Prostate gland (tissue), 2 donors: ENCODE data around the gene MTG1. TPM values are rescaled to one million over a fixed set of nuclear protein-coding genes. Genes with fewer than 3 reads are reported as not detected.
"Not testable (repeated sequence)": the region's sequence is repeated elsewhere in the genome, so short reads cannot be mapped to it uniquely, and the experiment has no call there.

Source experiments
- DNase-seq: peaks from one replicate; pipeline ENCODE4 v3.0.0-alpha.2; 2019; ENCODE audit warnings: low spot score
- H3K27ac ChIP-seq, 2 donors: fragments of 200-600 bp; sonication (generic); 2 replicates each; pipeline ENCODE4 v1.5.1; 2017 to 2019
- H3K27me3 ChIP-seq: fragments of 200-600 bp; sonication (generic); replicated peaks from 2 replicates; pipeline ENCODE4 v1.5.1; 2019; ENCODE audit not compliant: insufficient read depth
- H3K36me3 ChIP-seq, 2 donors: fragments of 200-600 bp; sonication (generic); 1 replicate in 1 of 2; 2 replicates in 1 of 2; pipeline versions ENCODE4 v1.5.1 to v1.8.1; 2017 to 2019
- H3K4me1 ChIP-seq: fragments of 200-600 bp; sonication (generic); replicated peaks from 2 replicates; pipeline ENCODE4 v1.5.1; 2019
- H3K4me3 ChIP-seq, 2 donors: fragments of 200-600 bp; sonication (generic); 2 replicates each; pipeline ENCODE4 v1.5.1; 2017 to 2019
- H3K9me3 ChIP-seq: fragments of 200-600 bp; sonication (generic); 2 replicates; pipeline ENCODE4 v1.5.1; 2017
- POLR2A ChIP-seq: fragments of 450-650 bp; IDR thresholded peaks from one replicate; pipeline ENCODE4 v1.6.1; 2016; ENCODE audit warnings: antibody characterized with exemption, mild to moderate bottlenecking
- POLR2AphosphoS5 ChIP-seq: sonication (generic); formaldehyde crosslinking; IDR thresholded peaks from one replicate; pipeline ENCODE4 v1.6.1; 2017; ENCODE audit warnings: antibody characterized with exemption
- WGBS: methylation state at CpG from one replicate; pipeline ENCODE4 v1.1.5; 2018; 5-methylcytosine and 5-hydroxymethylcytosine counted together
- intact Hi-C: fragments of 100-400 bp; cut with DNase I; formaldehyde crosslinking; loops from one replicate; pipeline ENCODE4 v1.14.2; 2022
- total RNA-seq, 2 donors: library from RNA; depleted of rRNA; stranded (reverse); fragments of >200 nt; gene quantifications; one replicate each; pipeline ENCODE4 v1.1.0, GENCODE V29; 2016
- TF ChIP-seq, protein P1 (sequence below), 4 experiments: fragments of 200-600 bp in 2 of 4; fragments of 450-650 bp in 2 of 4; sonication (generic) in 2 of 4; IDR thresholded peaks; 1 replicate in 3 of 4; 2 replicates in 1 of 4; pipeline ENCODE4 v1.5.1; 2016 to 2019; ENCODE audit warnings: antibody characterized with exemption in 4 of 4, mild to moderate bottlenecking in 2 of 4, moderate library complexity in 2 of 4

Gene MTG1
- total RNA-seq, 2 donors from 2014 or later, result 26.8 to 67.4 TPM

DNA sequence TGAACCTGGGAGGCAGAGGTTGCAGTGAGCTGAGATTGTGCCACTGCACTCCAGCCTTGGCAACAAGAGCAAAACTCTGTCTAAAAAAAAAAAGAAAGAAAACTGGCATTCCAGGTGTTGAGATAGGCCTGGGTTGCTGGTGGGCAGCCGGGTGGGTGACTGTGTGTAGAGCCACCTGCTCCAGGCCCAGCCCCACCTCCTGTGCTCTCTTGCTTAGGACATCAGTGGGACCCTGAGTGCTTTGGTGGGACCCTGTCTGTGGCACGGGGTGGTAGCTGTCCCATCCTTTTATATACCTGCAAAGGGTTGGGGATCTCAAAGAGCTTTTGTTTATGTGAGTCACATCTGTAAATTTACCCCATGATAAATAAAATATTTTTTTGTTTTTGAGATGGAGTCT lies 8.7 kb upstream of the MTG1 start:
- Histone ChIP-seq H3K9me3 (no peaks in the 10 kb centered on the region), H3K4me1 (no peaks in the 10 kb centered on the region), H3K36me3 (no peaks in the 10 kb centered on the region), H3K27me3 (no peaks in the 10 kb centered on the region), H3K4me3 (no peak overlapping the region), H3K27ac (no peak overlapping the region)
- 93% methylated on average over 2 of the region's 2 CpGs for WGBS
- intact Hi-C loops, result no loop called here
- TF ChIP-seq POLR2A (no peak), POLR2AphosphoS5 (no peak)
- TF ChIP-seq, protein P1, sequence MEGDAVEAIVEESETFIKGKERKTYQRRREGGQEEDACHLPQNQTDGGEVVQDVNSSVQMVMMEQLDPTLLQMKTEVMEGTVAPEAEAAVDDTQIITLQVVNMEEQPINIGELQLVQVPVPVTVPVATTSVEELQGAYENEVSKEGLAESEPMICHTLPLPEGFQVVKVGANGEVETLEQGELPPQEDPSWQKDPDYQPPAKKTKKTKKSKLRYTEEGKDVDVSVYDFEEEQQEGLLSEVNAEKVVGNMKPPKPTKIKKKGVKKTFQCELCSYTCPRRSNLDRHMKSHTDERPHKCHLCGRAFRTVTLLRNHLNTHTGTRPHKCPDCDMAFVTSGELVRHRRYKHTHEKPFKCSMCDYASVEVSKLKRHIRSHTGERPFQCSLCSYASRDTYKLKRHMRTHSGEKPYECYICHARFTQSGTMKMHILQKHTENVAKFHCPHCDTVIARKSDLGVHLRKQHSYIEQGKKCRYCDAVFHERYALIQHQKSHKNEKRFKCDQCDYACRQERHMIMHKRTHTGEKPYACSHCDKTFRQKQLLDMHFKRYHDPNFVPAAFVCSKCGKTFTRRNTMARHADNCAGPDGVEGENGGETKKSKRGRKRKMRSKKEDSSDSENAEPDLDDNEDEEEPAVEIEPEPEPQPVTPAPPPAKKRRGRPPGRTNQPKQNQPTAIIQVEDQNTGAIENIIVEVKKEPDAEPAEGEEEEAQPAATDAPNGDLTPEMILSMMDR (IDR thresholded peaks at IDR 0.05), result no peak
- no peak for DNase-seq

DNA sequence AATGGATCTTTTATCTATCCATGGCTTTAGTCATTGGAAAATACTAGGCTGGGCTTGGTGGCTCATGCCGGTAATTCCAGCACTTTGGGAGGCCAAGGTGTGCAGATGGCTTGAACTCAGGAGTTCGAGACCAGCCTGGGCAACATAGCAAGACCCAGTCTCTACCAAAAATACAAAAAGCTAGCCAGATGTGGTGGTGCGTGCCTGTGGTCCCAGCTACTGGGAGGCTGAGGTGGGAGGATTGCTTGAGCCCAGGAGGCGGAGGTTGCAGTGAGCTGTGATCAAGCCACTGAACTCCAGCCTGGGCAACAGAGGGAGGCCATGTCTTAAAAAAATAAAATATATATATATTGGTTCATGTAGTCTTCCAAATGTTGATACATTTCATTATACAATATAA lies 7.0 kb upstream of the MTG1 start:
- H3K4me3 ChIP-seq, H3K27me3 ChIP-seq, H3K4me1 ChIP-seq, H3K9me3 ChIP-seq, intact Hi-C loops, DNase-seq, H3K27ac ChIP-seq, H3K36me3 ChIP-seq: not testable (repeated sequence)
- WGBS, result 96% methylated on average over 4 of the region's 4 CpGs

DNA sequence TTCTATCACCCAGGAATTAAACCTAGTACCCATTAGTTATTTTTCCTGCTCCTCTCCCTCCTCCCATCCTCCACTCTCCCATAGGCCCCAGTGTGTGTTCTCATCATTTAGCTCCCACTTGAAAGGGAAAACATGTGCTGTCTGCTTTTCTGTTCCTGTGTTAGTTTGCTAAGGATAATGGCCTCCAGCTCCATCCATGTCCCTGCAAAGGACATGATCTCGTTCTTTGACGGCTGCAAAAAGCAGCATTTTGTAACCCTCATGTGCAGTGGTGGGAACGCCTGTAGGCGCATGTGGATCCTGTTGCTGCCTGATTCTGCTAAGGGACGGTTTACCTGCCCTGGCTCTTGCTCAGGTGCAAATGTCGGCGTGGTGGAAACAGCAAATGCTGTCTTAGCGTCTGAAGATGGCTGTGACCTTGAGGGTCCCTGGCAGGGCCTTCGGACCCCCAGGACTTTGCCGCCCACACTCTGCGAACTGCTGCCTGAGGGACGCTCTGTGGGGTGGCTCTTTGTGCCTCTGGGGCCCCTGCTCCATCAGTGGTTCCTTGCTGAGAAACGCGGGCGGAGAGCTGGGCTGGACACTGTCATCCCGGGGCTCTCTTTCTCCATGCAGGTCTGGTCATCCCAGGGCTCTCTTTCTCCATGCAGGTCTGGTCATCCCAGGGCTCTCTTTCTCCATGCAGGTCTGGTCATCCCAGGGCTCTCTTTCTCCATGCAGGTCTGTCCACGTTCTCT lies 5.6 kb upstream of the MTG1 start:
- no peaks in the 10 kb centered on the region for H3K4me1 ChIP-seq
- intact Hi-C loops, result no loop called here
- 88% methylated on average over 16 of the region's 17 CpGs for WGBS
- H3K36me3 ChIP-seq, result no peaks in the 10 kb centered on the region
- H3K4me3 ChIP-seq, result no peak overlapping the region
- no peak overlapping the region for H3K27ac ChIP-seq
- no peaks in the 10 kb centered on the region for H3K27me3 ChIP-seq
- no peaks in the 10 kb centered on the region for H3K9me3 ChIP-seq
- no peak for DNase-seq
- TF ChIP-seq, protein P1 (IDR thresholded peaks at IDR 0.05), result no peak
- TF ChIP-seq POLR2A (no peak), POLR2AphosphoS5 (no peak)

DNA sequence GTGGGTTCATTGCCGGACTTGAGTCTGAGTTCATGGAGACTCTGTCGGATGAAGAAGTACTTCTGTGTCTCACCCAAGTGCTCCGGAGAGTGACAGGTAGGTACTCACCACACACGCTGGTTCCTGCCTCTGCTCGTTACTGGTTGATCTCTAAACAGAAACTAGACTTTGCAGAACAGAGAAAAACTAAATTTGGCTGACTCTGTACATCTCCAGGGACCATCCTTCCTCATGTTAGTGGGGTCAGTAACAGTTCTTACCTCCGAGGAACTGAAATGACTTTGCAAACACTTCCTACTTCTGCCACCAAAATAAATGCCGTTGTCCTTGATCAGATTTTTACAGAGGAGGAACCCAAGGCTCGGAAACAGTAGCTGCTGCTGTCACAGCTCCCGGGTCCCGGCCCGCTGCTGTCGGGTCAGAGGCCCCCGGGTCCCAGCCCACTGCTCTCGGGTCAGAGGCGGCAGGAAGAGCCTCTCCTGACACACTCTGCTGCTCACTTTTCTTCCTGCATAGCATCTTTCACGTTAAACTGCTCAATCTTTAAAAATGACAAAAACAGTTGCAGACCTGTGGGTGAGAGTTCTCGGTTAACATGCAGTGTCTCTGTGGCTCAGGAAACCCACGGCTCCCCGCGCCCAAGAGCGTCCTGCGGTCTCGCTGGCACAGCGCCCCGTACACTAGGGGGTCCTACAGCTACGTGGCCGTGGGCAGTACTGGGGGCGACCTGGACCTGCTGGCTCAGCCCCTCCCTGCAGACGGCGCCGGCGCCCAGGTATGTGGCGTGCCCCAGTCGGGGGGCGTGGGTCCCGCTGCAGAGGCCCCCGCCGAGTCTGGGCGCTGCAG lies 4.8 kb upstream of the MTG1 start:
- Histone ChIP-seq H3K4me3 (no peak overlapping the region), H3K4me1 (no peaks in the 10 kb centered on the region), H3K27ac (no peak overlapping the region), H3K27me3 (no peaks in the 10 kb centered on the region), H3K9me3 (no peaks in the 10 kb centered on the region), H3K36me3 (no peaks in the 10 kb centered on the region)
- 87% methylated on average over 38 of the region's 39 CpGs for whole genome bisulfite sequencing
- DNase-seq, result no peak
- intact Hi-C loops, result no loop called here
- TF ChIP-seq POLR2AphosphoS5, result no peak
- no peak for TF ChIP-seq POLR2A
- TF ChIP-seq, protein P1 (IDR thresholded peaks at IDR 0.05), result no peak

DNA sequence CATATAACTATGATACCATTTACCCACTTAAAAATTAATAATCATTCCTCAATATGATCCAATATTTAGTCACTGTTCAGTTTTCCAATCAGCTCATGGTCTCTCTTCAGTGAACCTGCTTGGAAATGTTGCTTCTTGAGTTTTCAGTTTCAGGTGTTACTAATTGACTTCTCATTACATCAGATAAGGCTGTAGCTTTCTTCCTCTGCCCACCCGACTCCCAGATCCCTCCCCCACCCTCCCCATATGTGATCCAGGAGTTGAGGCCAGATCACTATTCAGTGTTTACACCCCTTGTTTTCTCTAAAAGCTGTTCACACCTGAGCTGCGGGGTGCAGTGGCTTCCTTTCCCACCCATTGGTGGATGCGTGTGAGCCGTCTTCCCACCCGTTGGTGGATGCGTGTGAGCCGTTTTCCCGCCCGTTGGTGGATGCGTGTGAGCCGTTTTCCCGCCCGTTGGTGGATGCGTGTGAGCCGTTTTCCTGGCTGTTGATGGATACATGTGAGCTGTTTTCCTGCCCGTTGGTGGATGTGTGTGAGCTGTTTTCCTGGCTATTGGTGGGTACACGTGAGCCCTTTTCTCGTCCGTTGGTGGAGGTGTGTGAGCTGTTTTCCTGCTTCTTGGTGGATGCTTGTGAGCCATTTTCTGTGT lies 3.2 kb upstream of the MTG1 start:
- Histone ChIP-seq H3K27me3 (no peaks in the 10 kb centered on the region), H3K4me3 (no peak overlapping the region), H3K9me3 (no peaks in the 10 kb centered on the region), H3K27ac (no peak overlapping the region), H3K4me1 (no peaks in the 10 kb centered on the region), H3K36me3 (no peaks in the 10 kb centered on the region)
- 88% methylated on average over 19 of the region's 19 CpGs for WGBS
- no peak for DNase-seq
- intact Hi-C loops, result no loop called here
- TF ChIP-seq, protein P1 (IDR thresholded peaks at IDR 0.05), result no peak
- TF ChIP-seq POLR2AphosphoS5 (no peak), POLR2A (no peak)
